Ovary (tissue), 10 donors: Measurements from ENCODE around the gene SMLR1. TPM values are rescaled to one million over a fixed set of nuclear protein-coding genes. Genes with fewer than 3 reads are reported as not detected.

ENCODE experiments used
- DNase-seq, 5 donors: peaks; one replicate each; pipeline ENCODE4 v3.0.0-alpha.2; 2019 to 2020
- H3K27ac ChIP-seq, 2 donors: fragments of 200-600 bp; one replicate each; pipeline versions ENCODE4 v1.5.1 to v1.8.0; 2019 to 2022
- H3K27me3 ChIP-seq: fragments of 200-600 bp; one replicate; pipeline ENCODE4 v1.8.0; 2022
- H3K36me3 ChIP-seq: fragments of 200-600 bp; sonication (generic); one replicate; pipeline ENCODE4 v1.5.1; 2019
- H3K4me1 ChIP-seq: one replicate; pipeline ENCODE4 v1.8.1; 2013; ENCODE audit warnings: mild to moderate bottlenecking, moderate library complexity; ENCODE audit not compliant: insufficient read depth
- H3K4me3 ChIP-seq: fragments of 200-600 bp; sonication (generic); one replicate; pipeline ENCODE4 v1.5.1; 2017
- H3K9me3 ChIP-seq, 2 donors: fragments of 200-600 bp in 1 of 2; sonication (generic) in 1 of 2; one replicate each; pipeline versions ENCODE4 v1.5.1 to v1.8.1; 2013 to 2019; ENCODE audit warnings: mild to moderate bottlenecking in 1 of 2, moderate library complexity in 1 of 2
- CTCF ChIP-seq, 3 donors: fragments of 450-650 bp in 2 of 3; fragments of 200-600 bp in 1 of 3; IDR thresholded peaks; one replicate each; pipeline versions ENCODE4 v1.5.1 to v1.8.0; 2016 to 2022; ENCODE audit warnings: antibody characterized with exemption in 3 of 3, mild to moderate bottlenecking in 1 of 3
- EP300 ChIP-seq: sonication (generic); formaldehyde crosslinking; IDR thresholded peaks from one replicate; pipeline ENCODE4 v1.6.1; 2017; ENCODE audit warnings: antibody characterized with exemption
- POLR2A ChIP-seq: fragments of 450-650 bp; IDR thresholded peaks from one replicate; pipeline ENCODE4 v1.6.1; 2017; ENCODE audit warnings: antibody characterized with exemption, mild to moderate bottlenecking, moderate library complexity
- WGBS, 3 donors: extraction: QIAGEN DNeasy Blood & Tissue Kit in 1 of 3; methylation state at CpG; one replicate each; pipeline versions ENCODE4 v1.1.5 to v1.1.7; 2013 to 2017; 5-methylcytosine and 5-hydroxymethylcytosine counted together
- intact Hi-C, 4 donors: fragments of 100-400 bp; cut with DNase I; formaldehyde crosslinking; loops; one replicate each; pipeline versions ENCODE4 v1.11.0 to v1.15.1; 2022 to 2023
- long read RNA-seq, 3 donors: library from polyadenylated mRNA in 2 of 3; unstranded in 2 of 3; transcript quantifications; one replicate each; pipeline ENCODE4 v2.0.0 and lab custom pipeline, GENCODE V29; 2021 to 2026
- polyA plus RNA-seq, 2 donors: library from polyadenylated mRNA; stranded (reverse); fragments of 200-250 nt in 1 of 2; fragments of 350-450 nt in 1 of 2; fragmentation: Illumina TruSeq in 1 of 2; extraction: RNeasy Lipid Tissue Mini Kit (QIAGEN cat#74804) in 1 of 2; gene quantifications; one replicate each; pipeline ENCODE4 v1.2.3, GENCODE V29; 2013 to 2014
- total RNA-seq, 7 donors: library from RNA; depleted of rRNA in 2 of 7; stranded (reverse); fragments of >200 nt in 2 of 7; fragmentation: NEBNext Ultra II Directional in 3 of 7; extraction: Animal tissue kit (Norgen Biotek cat#: 25700) in 3 of 7; gene quantifications; one replicate each; pipeline versions ENCODE4 v1.1.0 to v1.2.4, GENCODE V29; 2016 to 2023
- donor health status: DM: no; HTN: no; CAD: no; lungs with moderate emphysema.
- donor health status: DM: no; HTN: no; CAD: no.
- donor health status: Bipolar disorder and iron deficiency.
- donor health status: DM: yes; HTN: yes; CAD: no.
- donor health status: DM: no; HTN: no; CAD: no.
- donor health status: DM: yes; HTN: yes; CAD: no.

Gene SMLR1
- total RNA-seq (under 1 TPM in 2 of 7 donors, not detected in 5; 0.08 to 0.12 TPM), polyA plus RNA-seq (under 1 TPM; 0.19 to 0.40 TPM)
- long read RNA-seq, donor 1: 0 reads
- long read RNA-seq, donor 2: 0 reads
- long read RNA-seq, donor 3: 0 reads

- H3K36me3 ChIP-seq: no peaks in the 10 kb centered on the region
- DNase-seq: no peak
- TF ChIP-seq EP300 (no peak), CTCF (IDR thresholded peaks at IDR 0.05) (no peak), POLR2A (no peak)
- H3K4me3 ChIP-seq: no peak within 1 kb of the TSS
- no peaks in the 10 kb centered on the region for H3K4me1 ChIP-seq
- H3K9me3 ChIP-seq: no peaks in the 10 kb centered on the region
- no peaks in the 10 kb centered on the region for H3K27me3 ChIP-seq
- no peak within 1 kb of the TSS for H3K27ac ChIP-seq
- intact Hi-C loops: no loop called here
- WGBS, 3 donors: 63 to 74% (median 71%) methylated on average over 11 of the region's 11 CpGs
These were observed at the start of gene SMLR1 for GRCh38 chr6:130827247-130828149. TSS of gene SMLR1 (plus strand) at chr6:130827406. CDS start at chr6:130827414, 8 bp downstream.

- Histone ChIP-seq H3K9me3 (no peaks in the 10 kb centered on the region), H3K4me1 (no peaks in the 10 kb centered on the region), H3K36me3 (no peaks in the 10 kb centered on the region), H3K27ac (no peak overlapping the region), H3K4me3 (no peak overlapping the region), H3K27me3 (no peaks in the 10 kb centered on the region)
- intact Hi-C loops: no loop called here
- DNase-seq: no peak
- 62 to 68% (median 67%) methylated on average over 7 of the region's 7 CpGs for WGBS, 3 donors
- TF ChIP-seq POLR2A (no peak), CTCF (IDR thresholded peaks at IDR 0.05) (no peak), EP300 (no peak)
These were observed 48.1 kb upstream of the SMLR1 start for GRCh38 chr6:130778946-130779657.

- Histone ChIP-seq H3K36me3 (no peaks in the 10 kb centered on the region), H3K9me3 (no peaks in the 10 kb centered on the region), H3K4me3 (no peak overlapping the region), H3K4me1 (no peaks in the 10 kb centered on the region), H3K27ac (no peak overlapping the region), H3K27me3 (no peaks in the 10 kb centered on the region)
- no peak for DNase-seq
- TF ChIP-seq POLR2A (no peak), CTCF (IDR thresholded peaks at IDR 0.05) (no peak), EP300 (no peak)
- 49 to 64% (median 53%) methylated on average over 4 of the region's 4 CpGs for WGBS, 3 donors
- intact Hi-C loops: no loop called here
These were observed 47.6 kb upstream of the SMLR1 start for GRCh38 chr6:130779658-130780033.

GRCh38 chr6:130780122-130780521 lies 47.1 kb upstream of the SMLR1 start:
- no peak overlapping the region for H3K27ac ChIP-seq
- H3K4me3 ChIP-seq: no peak overlapping the region
- no peaks in the 10 kb centered on the region for H3K27me3 ChIP-seq
- intact Hi-C loops: no loop called here
- WGBS, 3 donors: 26 to 40% (median 26%) methylated on average over 1 of the region's 1 CpG
- H3K9me3 ChIP-seq: no peaks in the 10 kb centered on the region
- H3K36me3 ChIP-seq: no peaks in the 10 kb centered on the region
- DNase-seq: no peak
- TF ChIP-seq POLR2A: no peak
- H3K4me1 ChIP-seq: no peaks in the 10 kb centered on the region
